Measurements from ENCODE around the gene NFKB2. TPM values are rescaled to one million over a fixed set of nuclear protein-coding genes. Genes with fewer than 3 reads are reported as not detected.

NFKB2 gene
- total and polyA plus RNA-seq, 2 donors (not counting 1 experiment from before 2014, with no cell fraction given) = 255 to 398 TPM

DNA sequence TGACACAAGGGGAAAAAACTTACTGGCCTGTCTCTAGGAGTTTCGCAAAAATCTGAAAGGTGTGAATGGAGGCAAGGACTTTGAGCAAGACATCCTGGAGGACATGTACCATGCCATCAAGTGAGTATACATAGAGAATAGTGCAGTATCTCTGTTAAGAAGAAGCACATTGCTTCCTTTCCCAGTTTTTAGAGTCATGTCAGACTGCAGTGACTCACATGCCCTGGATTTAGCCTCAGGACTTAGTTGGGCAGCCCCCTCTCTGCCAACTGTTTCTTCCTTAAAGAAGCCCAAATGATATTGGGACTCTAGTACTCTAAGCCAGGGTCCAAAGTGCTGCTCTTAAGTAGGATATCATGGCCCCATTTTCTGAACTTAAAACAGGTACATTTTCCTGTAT is 28.1 kb upstream of the NFKB2 start:
- 100% methylated on average over 1 of the region's 1 CpG for WGBS (ENCODE audit: insufficient coverage)
- H3K27ac ChIP-seq (ENCODE audit: low read length in 2 of 2) = no peak overlapping the region
- H4K20me1 ChIP-seq (ENCODE audit: control insufficient read depth, insufficient read depth, low read length, poor library complexity, severe bottlenecking) = peaks cover 4% of the 10 kb centered on the region
- no peak overlapping the region for H3K27ac Mint-ChIP-seq
- H3K9ac ChIP-seq (ENCODE audit: low read length) = no peak overlapping the region
- H3K4me3 ChIP-seq (ENCODE audit: control extremely low read depth in 1 of 5, extremely low read depth in 1 of 5, insufficient read depth in 1 of 5, low read depth in 2 of 5, low read length in 4 of 5) = no peak overlapping the region
- no peaks in the 10 kb centered on the region for H3K9me3 ChIP-seq (ENCODE audit: control extremely low read depth in 1 of 3, control insufficient read depth in 2 of 3, insufficient read depth in 1 of 3, low read length in 2 of 3)
- ChIA-PET POLR2A (no interaction called here), CTCF (no interaction called here)
- H3K36me3 ChIP-seq (replicated peaks in 1 of 2; ENCODE audit: control extremely low read depth in 1 of 2, control insufficient read depth in 1 of 2, extremely low read depth in 1 of 2, insufficient read depth in 2 of 2, low read length in 1 of 2) = peaks cover 12 to 85% of the 10 kb centered on the region in 2 experiments
- no peak overlapping the region for H3K4me3 Mint-ChIP-seq
- H2AFZ ChIP-seq (ENCODE audit: insufficient read depth, low read depth, low read length, poor library complexity, severe bottlenecking) = no peak overlapping the region
- H3K79me2 ChIP-seq (ENCODE audit: control insufficient read depth, insufficient read depth, low read length) = no peaks in the 10 kb centered on the region
- no peaks in the 10 kb centered on the region for H3K9me3 Mint-ChIP-seq (ENCODE audit: insufficient read depth)
- H3K4me1 Mint-ChIP-seq = no peaks in the 10 kb centered on the region
- ATAC-seq (ENCODE audit: low read depth) (no peak), DNase-seq (no peak)
- H3K27me3 ChIP-seq (replicated peaks in 1 of 4; ENCODE audit: control extremely low read depth in 1 of 4, control insufficient read depth in 3 of 4, insufficient read depth in 4 of 4, low read length in 3 of 4) = no peaks in the 10 kb centered on the region
- intact Hi-C loops (cut with micrococcal nuclease) = no loop called here
- no peak for TF ChIP-seq EZH2 (IDR thresholded peaks at IDR 0.05; ENCODE audit: borderline replicate concordance, insufficient read depth, low read depth, low read length, poor library complexity, severe bottlenecking)
- TF ChIP-seq, protein P1, sequence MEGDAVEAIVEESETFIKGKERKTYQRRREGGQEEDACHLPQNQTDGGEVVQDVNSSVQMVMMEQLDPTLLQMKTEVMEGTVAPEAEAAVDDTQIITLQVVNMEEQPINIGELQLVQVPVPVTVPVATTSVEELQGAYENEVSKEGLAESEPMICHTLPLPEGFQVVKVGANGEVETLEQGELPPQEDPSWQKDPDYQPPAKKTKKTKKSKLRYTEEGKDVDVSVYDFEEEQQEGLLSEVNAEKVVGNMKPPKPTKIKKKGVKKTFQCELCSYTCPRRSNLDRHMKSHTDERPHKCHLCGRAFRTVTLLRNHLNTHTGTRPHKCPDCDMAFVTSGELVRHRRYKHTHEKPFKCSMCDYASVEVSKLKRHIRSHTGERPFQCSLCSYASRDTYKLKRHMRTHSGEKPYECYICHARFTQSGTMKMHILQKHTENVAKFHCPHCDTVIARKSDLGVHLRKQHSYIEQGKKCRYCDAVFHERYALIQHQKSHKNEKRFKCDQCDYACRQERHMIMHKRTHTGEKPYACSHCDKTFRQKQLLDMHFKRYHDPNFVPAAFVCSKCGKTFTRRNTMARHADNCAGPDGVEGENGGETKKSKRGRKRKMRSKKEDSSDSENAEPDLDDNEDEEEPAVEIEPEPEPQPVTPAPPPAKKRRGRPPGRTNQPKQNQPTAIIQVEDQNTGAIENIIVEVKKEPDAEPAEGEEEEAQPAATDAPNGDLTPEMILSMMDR (IDR thresholded peaks at IDR 0.05) = no peak
- no peak overlapping the region for H3K4me2 ChIP-seq (replicated peaks; ENCODE audit: low read depth, low read length, poor library complexity, severe bottlenecking)
- no peaks in the 10 kb centered on the region for H3K4me1 ChIP-seq (ENCODE audit: control insufficient read depth in 2 of 2, insufficient read depth in 2 of 2, low read length in 2 of 2)
- H3K27me3 Mint-ChIP-seq = no peaks in the 10 kb centered on the region

DNA sequence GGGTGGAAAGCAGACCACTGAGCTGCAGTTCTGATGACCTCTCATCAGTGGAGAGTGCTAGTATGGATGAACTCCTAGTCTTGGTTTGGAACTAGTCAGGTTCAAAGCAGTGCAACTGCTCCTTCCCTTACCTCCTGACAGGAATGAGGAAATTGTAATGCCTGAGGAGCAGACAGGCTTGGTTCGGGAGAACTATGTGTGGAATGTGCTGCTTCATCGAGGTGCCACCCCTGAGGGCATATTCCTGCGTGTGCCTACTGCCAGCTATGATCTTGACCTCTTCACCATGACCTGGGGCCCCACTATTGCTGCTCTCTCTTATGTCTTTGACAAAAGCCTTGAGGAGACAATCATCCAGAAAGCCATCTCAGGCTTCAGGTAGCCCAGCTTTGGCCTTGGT is 27.4 kb upstream of the NFKB2 start:
- H3K4me1 Mint-ChIP-seq = no peaks in the 10 kb centered on the region
- Histone ChIP-seq H3K4me2 (replicated peaks; ENCODE audit: low read depth, low read length, poor library complexity, severe bottlenecking) (no peak overlapping the region), H3K9me3 (ENCODE audit: control extremely low read depth in 1 of 3, control insufficient read depth in 2 of 3, insufficient read depth in 1 of 3, low read length in 2 of 3) (no peaks in the 10 kb centered on the region), H3K9ac (ENCODE audit: low read length) (no peak overlapping the region), H4K20me1 (ENCODE audit: control insufficient read depth, insufficient read depth, low read length, poor library complexity, severe bottlenecking) (no peaks in the 10 kb centered on the region), H3K36me3 (replicated peaks in 1 of 2; ENCODE audit: control extremely low read depth in 1 of 2, control insufficient read depth in 1 of 2, extremely low read depth in 1 of 2, insufficient read depth in 2 of 2, low read length in 1 of 2) (peaks cover 12 to 85% of the 10 kb centered on the region in 2 experiments), H3K27ac (ENCODE audit: low read length in 2 of 2) (no peak overlapping the region), H3K4me3 (ENCODE audit: control extremely low read depth in 1 of 5, extremely low read depth in 1 of 5, insufficient read depth in 1 of 5, low read depth in 2 of 5, low read length in 4 of 5) (no peak overlapping the region), H3K27me3 (replicated peaks in 1 of 4; ENCODE audit: control extremely low read depth in 1 of 4, control insufficient read depth in 3 of 4, insufficient read depth in 4 of 4, low read length in 3 of 4) (no peaks in the 10 kb centered on the region), H3K79me2 (ENCODE audit: control insufficient read depth, insufficient read depth, low read length) (no peaks in the 10 kb centered on the region), H3K4me1 (ENCODE audit: control insufficient read depth in 2 of 2, insufficient read depth in 2 of 2, low read length in 2 of 2) (no peaks in the 10 kb centered on the region), H2AFZ (ENCODE audit: insufficient read depth, low read depth, low read length, poor library complexity, severe bottlenecking) (no peak overlapping the region)
- intact Hi-C loops (cut with micrococcal nuclease) = no loop called here
- TF ChIP-seq, protein P1 (IDR thresholded peaks at IDR 0.05) = no peak
- no peak for TF ChIP-seq EZH2 (IDR thresholded peaks at IDR 0.05; ENCODE audit: borderline replicate concordance, insufficient read depth, low read depth, low read length, poor library complexity, severe bottlenecking)
- ChIA-PET CTCF (interaction anchor here (1.0 to 2.0 kb wide), 4 partner anchors 11 to 138 kb away, joined by 4 to 7 read pairs (median 4); no protein-coding TSS in a partner anchor), POLR2A (no interaction called here)
- DNase-seq (no peak), ATAC-seq (ENCODE audit: low read depth) (no peak)
- 100% methylated on average over 3 of the region's 3 CpGs for WGBS (ENCODE audit: insufficient coverage)
- no peaks in the 10 kb centered on the region for H3K9me3 Mint-ChIP-seq (ENCODE audit: insufficient read depth)
- H3K27ac Mint-ChIP-seq = no peak overlapping the region
- no peaks in the 10 kb centered on the region for H3K27me3 Mint-ChIP-seq
- H3K4me3 Mint-ChIP-seq = no peak overlapping the region
